GM21619 (cell line): ENCODE results near the gene SLC12A7.
"Not testable (repeated sequence)": the region's sequence is repeated elsewhere in the genome, so short reads cannot be mapped to it uniquely, and the experiment has no call there.

Experiments
- ATAC-seq: cut with Tn5 transposase; IDR thresholded peaks from one replicate; pipeline ENCODE4 v1.9.1; 2021; ENCODE audit not compliant: unreplicated experiment

SLC12A7 gene

GRCh38 chr5:1099926-1100663, 11.8 kb downstream of the SLC12A7 start:
- no peak for ATAC-seq

DNA sequence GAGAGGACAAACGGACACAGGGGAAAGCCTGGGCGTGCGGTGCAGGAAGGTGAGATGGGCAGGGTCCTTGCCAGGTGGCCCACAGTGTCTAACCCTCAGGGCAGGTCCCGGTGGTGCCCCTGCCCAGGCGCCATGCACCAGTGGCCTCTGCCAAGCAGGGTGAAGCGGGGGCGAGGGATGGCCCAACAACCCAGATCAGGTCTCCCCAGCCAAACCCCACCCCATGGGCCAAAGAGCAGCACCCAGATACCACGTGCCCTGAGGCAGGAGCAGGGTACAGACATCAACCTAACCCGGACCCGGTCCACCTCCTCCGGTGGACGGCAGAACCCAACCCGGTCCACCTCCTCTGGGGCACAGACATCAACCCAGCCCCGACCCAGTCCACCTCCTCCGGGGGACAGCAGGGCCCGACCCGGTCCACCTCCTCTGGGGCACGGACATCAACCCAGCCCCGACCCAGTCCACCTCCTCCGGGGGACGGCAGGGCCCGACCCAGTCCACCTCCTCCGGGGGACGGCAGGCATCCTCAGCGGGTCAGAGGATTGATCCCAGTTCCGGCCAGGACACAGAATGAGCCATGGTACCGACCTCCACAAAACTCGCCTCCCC, 12.8 kb downstream of the SLC12A7 start:
- no peak for ATAC-seq

GRCh38 chr5:1097988-1098385, 13.9 kb downstream of the SLC12A7 start:
- not testable (repeated sequence) for ATAC-seq

GRCh38 chr5:1097381-1097987, 14.4 kb downstream of the SLC12A7 start:
- no peak for ATAC-seq

GRCh38 chr5:1096838-1097237, 15.0 kb downstream of the SLC12A7 start:
- no peak for ATAC-seq

GRCh38 chr5:1095990-1096363, 15.9 kb downstream of the SLC12A7 start:
- ATAC-seq = no peak

GRCh38 chr5:1095302-1095989, 16.4 kb downstream of the SLC12A7 start:
- ATAC-seq = no peak

GRCh38 chr5:1094670-1095190, 17.1 kb downstream of the SLC12A7 start:
- no peak for ATAC-seq

GRCh38 chr5:1093361-1093760, 18.5 kb downstream of the SLC12A7 start:
- no peak for ATAC-seq

DNA sequence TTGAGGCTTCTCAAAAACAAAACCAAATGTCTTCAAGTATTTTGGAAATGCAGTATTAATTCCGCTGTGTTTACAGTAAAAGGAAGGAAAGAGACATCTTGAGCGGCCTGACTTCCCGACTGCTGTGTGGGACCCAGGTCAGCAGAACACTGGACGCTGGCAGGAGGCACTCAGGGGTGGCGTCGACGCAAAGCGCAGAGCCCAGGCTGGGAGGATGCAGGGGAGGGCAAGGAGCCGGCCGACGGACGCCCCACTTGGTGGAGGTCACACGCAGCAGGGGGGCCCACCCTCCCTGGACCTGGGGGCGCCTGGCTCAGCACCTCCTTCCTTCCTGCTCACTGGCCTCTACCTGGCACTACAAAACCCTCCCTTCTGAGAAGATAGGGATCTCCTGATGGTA, 19.7 kb downstream of the SLC12A7 start:
- ATAC-seq = no peak

DNA sequence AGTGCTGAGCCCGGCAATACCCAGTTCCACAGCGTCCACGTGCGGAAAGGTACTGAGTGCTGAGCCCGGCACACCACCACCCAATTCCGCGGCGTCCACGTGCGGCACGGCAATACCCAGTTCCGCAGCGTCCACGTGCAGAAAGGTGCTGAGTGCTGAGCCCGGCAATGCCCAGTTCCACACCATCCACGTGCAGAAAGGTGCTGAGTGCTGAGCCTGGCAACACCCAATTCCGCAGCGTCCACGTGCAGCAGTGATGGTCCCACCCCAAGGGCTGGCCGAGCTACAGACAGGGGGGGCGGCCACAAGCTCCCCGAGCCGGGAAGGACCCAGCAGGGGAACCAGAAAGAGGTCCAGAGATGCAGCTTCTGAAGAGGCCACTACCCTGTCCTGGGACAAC, 20.2 kb downstream of the SLC12A7 start:
- ATAC-seq = no peak

DNA sequence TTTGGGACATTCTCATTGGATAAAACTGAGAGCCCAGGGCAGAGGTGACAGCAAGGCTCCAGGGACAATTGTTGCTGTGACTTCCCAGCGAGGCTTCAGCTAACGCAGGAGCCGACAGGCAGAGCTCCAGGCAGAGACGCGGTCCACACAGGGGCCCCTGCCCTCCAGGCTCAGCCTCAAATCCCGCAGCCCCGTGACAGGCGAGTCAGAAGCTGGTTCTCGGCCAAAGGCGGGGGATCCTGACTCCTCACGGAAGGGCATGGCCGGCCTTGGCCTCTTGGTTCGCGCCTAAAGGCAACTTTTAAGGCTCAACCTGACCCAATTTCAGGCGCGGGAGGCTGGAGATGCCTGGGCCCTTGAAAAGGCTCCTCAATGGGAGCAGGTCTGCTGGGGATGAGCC, 21.3 kb downstream of the SLC12A7 start:
- ATAC-seq = no peak

DNA sequence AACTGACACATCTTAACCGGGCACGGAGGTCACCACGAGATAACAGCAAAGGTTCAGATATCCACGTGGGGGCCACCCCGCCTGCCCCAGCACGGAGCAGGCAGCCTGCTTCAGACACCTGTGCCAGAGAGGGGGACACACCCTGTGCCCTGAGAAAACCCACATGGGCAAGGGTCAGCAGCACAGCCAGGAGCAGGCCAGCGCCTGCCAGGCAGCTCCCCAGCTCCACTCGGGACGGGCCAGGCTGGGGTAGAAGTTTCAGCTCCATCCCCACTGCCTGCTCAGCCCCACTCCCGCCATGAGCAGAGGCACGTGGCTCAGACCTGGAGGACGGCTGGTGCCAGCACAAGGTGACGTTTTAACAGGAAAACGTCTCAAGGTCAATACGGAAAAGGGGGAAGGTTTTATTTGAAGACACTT, 22.2 kb downstream of the SLC12A7 start:
- ATAC-seq = no peak

GRCh38 chr5:1089146-1089545, 22.7 kb downstream of the SLC12A7 start:
- no peak for ATAC-seq

DNA sequence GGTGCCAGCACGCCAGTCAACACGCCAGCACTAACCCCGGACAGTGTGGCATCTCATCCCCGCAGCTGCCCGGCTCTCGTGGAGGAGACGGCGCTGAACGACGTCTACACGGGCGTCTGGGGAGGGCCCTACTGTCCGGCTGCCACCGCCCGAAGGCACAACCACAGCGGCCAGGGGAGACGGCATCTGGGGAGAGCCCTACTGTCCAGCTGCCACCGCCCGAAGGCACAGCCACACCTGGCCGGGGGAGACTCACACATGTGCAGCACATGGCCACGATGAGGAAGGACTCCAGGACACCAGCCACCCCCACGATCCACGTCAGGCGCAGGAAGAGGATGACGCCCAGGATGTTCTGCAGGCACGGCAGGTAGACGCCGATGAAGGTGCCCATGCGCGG, 23.1 kb downstream of the SLC12A7 start:
- no peak for ATAC-seq

DNA sequence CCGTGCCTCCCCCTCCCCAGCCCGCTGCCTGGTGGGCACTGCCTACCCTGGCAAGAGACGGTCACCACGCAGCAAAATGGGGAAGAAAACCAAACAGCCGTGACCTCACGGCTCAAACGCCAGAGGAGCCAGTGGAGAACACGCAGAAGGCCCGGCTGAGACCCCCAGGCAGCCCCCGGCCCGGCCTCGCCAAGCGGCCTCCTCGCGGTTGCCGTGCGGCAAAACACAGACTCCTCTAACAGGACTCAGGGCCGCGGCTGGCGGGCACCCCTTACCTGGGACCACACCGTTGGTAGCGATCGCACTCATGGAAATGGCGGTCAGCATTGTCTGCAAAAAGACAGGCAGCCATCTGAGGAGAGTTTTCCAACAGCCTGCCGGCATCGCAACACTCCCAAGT, 23.8 kb downstream of the SLC12A7 start:
- ATAC-seq = no peak

DNA sequence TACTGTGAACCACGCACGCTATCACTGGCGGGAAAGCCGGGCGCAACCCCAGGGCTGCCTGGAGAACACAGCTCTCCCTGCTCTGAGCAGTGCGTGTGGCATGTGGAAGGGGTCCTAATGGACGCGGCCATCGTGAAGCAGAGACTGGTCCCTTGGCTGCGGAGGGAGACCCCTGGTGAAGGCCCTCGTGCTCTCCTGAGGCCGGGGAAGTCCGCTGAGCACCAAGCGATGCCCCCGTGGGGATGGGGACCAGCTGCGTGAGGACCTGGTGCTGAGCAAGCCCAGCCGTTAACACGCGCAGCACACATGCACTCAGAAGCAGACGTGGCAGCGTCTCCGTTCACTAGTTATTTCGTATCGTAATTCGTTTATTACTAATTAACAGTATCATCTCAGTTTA, 24.4 kb downstream of the SLC12A7 start:
- no peak for ATAC-seq

- no peak for ATAC-seq
Measured at GRCh38 chr5:1086871-1087270, 25.0 kb downstream of the SLC12A7 start.

GRCh38 chr5:1086137-1086536, 25.7 kb downstream of the SLC12A7 start:
- ATAC-seq = no peak

DNA sequence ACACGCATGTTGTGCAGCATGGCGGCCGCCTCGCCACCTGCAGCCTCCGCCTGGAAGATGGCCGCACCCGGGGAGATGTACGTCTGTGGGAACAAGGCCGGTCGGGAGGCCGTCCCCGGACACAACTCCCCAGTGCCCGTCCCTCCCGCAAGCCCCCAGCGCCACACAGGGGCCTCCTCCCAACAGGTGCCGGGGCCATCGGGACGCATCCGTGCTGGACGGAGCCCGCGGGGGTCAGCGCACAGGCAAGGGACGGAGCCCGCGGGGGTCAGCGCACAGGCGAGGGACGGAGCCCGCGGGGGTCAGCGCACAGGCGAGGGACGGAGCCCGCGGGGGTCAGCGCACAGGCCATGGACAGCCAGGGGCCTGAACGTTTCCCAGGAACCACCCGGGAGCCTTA, 26.5 kb downstream of the SLC12A7 start:
- ATAC-seq = no peak

DNA sequence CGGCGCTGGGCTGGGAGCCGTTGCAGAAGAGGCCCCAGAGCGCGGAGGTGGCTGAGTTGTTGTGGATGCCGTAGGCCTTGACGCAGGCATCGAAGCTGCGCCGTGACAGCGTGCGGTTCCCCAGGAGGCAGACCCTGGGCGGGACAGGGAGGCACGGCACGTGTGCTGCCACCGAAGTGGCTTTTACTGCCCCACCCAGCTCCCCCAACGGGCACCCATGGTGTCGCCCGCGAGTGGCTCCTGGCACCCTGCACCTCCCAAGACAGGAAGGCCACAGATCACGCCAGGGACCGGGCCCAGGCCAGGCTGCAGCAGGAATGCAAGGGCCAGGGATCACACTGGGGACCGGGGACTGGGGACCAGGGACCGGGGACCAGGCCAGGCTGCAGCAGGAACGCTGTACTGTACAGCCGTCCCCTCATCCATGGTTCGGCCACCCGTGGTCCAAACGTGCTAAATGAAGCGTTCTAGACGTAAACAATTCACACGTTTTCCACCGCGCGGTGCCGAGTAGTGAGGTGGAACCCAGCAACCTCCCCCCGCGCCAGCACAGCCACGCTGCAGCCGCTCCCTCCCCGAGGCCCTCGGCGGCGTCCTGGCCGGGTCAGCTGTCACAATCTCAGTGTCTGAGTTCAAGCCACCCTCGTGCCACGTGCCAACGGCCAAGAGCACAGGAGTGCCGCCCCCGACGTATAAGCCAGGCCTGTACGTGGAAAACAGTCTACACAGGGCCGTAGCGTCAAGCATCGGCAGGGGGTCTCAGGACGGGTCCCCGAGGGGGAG, 27.8 kb downstream of the SLC12A7 start:
- no peak for ATAC-seq
